Activated naive CD4-positive, alpha-beta T cell treated with anti-CD3 and anti-CD28 coated beads, Interleukin-2, amount 50 U/mL, for 16 hours (primary cell): ENCODE data around the gene DENND1A.
"Not testable (repeated sequence)": the region's sequence is repeated elsewhere in the genome, so short reads cannot be mapped to it uniquely, and the experiment has no call there.

ENCODE experiments used
- DNase-seq: peaks from one replicate; pipeline ENCODE4 v3.0.0-alpha.2; 2020

DENND1A gene

DNA sequence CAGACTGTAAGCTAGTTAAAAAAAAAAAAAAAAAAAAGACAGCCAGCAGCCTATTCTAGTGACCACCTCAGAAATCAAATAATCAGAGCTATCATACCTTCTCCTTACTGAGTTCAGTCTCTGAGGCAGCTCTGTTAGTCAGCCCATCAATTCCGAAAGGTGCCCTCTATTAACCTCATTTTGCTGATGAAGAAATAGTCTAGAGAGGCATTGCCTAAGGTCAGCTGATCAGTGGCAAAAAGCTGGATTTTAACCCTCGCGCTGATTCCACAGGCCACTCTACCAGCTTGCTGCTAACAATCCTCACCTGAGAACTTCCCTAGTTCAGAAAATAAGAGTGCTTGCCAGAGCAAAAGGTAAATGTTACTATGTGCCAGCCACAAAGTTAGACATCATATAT lies 172.0 kb downstream of the DENND1A start:
- no peak for DNase-seq

DNA sequence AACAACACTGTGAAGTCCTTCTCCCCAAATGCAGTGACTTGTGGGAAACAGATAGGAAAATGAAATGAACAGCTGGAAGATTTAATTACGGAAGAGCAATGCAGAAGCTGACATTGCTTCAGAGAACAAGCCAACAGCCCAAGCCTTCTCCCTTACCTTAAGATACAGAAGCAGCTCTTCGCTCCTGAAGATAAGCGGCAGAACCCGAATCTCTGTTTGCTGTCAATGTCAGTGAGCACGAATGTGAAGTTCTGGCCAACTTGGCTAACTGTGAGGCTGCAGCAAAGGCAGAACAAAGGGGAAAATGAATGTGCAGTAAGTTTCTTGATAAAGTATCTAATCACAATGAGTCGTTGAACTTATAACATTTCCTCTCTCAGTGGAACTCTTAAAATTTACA lies 172.4 kb downstream of the DENND1A start:
- no peak for DNase-seq

DNA sequence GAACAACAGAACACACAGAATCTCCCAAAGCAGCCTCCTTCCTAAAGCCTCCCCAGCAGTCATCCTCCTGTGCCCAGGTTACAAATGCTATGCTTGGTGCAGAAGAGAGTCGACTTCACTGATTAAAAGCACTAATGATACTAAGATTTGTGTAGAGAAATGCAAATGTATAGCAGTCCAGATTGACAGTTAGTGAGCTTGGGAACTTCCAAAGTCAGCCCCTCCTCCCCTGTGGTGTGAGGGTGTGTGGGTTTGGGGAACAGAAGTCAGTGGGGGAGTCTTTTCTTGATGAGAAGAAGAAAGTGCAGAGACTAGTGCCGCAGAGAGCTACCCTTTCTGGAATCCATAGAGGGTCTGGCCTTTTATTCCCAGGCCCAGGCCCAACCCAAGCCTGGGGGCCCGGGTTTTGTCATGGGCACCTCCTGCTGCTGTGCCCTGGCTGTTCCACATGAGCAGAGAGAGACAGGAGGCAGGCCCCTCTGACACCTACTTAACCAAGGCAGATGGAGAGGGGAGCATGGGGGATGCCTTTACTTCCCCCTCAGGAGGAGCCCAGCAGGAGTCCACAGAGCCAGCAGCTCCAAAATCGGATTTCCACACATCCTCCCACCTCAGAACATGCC lies 173.3 kb downstream of the DENND1A start:
- DNase-seq = no peak

DNA sequence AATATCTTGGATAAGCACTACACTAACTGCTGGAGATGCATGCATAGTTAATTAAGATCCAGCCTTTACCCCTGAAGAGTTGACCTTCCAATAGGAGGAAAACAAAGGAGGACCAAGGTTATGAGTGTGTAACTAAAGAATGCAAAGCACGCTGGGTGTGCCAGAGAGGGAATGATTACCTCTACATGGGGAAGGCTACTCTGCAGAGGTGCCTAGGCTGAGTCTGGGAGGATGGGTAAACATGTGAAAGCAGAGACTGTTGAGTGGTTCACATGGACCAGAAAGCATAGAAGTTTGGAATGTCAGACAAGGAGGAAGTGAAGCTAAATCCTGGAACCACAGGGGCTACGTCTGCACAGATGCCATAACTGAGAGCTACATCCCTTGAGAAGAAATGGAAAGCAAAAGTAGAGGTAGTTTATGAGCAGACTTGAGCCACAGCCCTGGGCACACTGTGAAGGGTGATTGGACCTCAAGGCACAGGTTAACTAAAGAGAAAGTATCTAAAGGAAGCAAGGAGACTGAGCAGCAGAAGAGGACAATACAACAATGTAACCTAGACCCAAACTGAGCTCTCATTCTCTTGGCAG lies 176.2 kb downstream of the DENND1A start:
- DNase-seq = no peak

DNA sequence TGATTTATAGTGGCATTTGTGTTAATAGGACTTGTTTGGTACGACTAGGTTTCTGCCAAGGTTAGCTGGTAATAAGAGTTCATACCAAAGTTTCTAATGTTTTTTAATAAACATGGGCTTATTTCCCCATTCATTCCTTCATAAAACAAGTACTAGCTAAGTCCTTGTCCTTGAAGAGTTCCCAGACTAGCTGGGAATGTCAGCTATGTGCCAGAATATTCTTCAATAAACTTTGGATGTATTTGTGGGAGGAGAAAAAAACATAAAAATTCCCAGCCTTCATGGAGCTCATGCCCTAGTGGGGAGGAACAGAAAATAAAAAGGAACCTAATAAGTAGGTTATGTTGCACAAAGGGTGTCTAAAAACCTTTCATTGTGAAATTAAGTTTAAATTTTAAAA lies 176.9 kb downstream of the DENND1A start:
- DNase-seq = no peak

DNA sequence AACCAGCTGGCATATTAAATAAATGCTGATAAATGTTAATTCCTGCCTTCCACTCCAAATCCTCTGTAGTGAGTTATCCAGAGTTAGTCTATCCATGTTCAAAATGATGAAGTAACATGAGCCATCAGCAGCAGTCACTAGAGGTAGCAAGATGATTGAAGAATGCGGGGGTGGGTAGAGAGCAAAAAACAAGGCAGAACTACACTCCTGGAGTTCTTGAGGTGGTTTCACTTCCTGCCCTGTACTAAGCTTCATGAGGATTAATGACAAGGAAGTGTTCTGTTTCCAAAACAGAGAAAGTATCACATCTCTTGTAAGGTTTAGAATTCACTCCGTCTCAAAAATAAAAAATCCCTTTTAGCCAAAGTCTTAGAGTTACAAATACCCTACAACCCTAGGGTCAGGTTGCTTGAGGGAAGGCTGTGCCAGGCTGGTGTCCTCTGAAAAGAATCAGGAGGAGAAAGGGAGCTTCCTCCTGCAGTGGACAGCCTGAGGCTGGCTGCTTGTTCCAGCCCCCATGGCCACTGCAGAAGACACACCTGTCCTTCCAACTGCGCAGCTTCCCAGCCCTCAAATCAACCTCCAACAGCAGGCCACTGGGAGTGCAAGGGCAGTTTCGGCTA lies 180.2 kb downstream of the DENND1A start:
- no peak for DNase-seq

DNA sequence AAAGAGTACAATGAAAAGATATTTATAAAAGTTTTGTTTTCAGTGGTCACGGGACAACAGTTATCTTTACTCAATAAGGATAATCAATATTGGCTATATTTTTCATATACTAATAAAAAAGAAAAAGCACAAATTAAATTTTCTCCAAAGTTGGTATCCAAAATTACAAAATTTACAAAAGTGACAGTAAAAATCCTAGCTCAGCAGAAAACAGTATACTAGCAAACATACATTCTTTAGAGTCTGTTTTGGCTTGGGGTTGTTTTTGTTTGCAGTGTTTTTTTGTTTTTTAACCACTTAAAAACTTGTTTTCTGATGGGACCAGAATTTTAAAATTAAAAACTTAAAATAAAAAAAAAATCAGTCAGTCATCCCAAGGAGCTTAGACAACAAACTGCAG lies 183.2 kb downstream of the DENND1A start:
- DNase-seq = no peak

DNA sequence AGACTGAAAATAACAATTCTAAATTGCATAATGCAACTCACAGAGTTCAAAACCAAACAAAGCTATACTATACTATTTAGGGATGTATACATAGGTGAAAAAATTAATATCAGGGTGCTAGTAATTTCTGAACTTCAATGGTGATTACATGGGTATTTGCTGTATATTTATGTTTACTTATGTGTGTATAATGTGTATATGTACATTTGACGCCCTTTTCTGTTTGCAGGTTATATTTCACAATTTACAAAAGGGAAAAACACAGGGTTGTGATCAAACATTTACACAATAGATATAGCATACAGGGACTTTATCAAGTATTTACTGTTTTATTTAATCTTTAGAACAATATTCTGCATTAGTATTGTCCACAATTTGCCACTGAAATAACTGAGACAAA lies 184.0 kb downstream of the DENND1A start:
- DNase-seq = no peak

DNA sequence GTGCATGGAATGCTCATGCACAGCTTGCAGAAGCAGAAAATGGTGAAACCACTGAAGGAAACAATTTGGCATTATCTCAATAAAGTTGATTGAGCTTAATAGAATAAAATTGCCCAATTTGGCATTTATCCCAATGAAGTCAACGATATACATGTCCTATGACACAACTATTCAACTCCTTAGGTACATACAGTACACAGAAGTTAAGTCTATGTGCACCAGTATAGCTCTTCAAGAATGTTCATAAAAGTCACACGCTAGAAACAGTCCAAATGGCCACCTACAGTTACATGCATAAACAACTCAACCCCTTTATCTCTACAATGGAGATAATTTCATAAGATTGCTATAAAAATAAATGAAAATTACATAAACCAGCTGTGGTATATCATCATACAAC lies 184.5 kb downstream of the DENND1A start:
- no peak for DNase-seq

DNA sequence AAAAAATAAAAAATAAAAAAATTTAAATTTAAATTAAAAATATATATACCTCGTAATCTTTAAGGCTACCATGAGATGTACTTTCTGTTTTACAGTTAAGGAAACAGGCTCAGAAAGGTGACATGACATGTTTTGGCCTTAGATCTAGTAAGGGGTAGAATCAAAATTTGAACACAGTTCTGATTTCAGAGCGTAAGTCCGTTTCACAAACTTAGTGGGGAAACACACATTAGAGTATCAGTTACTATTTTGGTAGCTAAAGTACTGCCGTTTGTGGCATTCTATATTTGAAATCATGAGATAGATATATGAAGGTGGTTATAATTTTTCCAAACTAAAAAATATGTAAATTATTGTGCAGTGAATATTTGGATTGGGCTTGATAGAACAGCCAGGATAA lies 186.2 kb downstream of the DENND1A start:
- DNase-seq = no peak

DNA sequence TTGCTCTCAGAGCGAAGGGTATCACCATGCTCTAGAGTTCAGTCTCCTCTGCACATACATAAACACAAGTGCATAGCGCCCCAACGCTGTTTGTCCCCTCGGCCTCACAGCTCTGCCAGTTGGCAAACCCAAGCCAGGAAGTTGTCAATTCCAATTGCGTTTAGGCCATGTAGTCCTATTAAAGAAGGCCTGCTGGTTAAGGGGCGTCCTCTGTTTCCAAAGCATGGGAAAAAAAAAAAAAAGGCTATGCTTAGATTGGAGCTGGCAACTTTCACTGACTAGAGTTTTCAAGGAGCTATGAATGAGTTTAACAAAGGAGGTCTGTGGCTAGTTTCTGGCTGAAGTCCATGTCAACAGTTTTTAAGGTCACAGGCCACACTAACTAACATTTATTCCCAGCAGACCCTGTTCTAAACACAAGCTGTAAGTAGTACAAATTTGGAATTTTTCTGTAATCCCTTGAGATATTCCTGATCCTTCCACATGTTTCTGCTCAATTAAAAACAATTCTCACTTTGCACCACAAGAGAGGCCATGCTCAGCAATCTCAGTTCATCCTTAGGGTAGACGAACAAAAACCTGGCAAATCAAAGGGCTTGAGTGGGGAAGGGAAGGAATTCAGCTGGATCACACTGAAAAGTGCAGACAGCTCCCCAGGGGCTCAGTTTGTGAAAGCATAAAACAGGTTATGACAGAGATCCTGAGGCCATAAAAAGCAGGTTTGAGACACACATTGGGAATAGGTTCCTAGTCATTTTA lies 187.7 kb downstream of the DENND1A start:
- no peak for DNase-seq

DNA sequence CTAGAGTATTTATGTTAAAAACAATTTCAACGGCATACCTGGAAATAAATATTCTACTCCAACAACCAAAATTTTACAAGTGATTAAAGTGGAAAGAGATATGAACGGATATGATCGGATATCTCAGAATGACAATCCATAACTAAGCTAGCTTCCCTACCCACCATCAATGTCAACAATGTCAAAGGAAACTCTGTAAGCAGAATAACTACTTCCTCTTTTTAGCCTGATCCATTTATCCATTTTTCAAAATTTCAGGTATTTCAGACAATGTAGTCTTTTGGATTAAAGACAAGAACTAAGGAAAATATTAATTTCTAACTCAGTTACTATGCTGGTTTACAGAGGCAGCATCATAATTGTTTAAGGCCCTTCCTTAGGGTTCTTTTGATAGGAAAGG lies 188.7 kb downstream of the DENND1A start:
- no peak for DNase-seq

DNA sequence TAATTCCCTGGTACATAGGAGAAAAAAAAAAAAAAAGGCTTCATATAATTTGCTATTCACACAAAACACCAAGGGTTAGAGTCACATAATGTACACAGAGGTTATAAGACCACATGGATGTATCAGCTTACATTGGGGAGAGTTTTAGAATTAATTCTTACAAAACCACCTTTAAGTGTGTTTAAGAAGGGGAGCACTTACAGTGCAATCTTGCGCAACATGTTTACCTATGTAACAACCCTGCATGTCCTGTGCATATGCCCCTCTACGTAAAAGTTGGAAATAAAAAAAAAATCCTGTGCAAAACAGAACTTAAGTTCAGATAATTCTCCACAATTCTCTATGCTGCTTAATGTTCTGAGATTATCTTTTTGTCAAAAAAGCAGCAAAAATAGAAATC lies 190.0 kb downstream of the DENND1A start:
- DNase-seq = no peak

DNA sequence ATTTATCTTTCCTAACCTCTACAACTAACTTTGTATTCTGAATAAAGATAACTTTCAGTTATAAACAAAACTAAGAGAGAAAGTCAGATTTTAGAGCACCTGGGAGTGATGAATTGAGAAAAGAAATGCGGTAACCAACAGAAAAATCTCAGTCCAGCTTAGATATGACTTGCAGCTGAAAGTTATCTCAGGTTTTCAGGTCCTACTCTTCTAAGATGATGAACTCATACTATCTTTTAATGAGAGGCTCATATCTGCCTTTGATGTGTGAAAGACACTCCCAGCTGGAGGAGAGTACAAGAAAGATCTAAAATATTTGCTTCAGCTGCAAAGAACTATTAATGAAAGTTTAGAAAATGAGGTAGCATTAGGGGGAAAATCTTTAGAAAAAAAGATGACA lies 190.5 kb downstream of the DENND1A start:
- DNase-seq = no peak

DNA sequence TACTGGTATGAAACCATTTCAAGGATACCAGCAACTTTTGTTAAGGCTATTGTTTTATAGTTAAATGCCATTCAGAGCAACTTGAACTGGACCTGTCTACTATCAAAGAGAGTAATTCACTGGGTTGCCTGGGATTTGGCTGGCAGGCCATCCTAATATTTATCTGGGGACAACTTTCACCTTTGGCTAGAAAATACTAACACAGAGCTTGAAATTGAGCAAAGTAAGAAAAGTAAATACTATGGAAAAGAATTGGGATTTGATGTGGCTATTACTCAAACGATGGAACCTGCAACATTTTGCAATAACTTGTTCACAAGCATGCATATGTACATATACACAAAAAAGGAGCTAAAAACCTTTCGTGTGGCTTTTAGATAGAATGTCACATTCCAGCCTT lies 191.3 kb downstream of the DENND1A start:
- DNase-seq = no peak

DNA sequence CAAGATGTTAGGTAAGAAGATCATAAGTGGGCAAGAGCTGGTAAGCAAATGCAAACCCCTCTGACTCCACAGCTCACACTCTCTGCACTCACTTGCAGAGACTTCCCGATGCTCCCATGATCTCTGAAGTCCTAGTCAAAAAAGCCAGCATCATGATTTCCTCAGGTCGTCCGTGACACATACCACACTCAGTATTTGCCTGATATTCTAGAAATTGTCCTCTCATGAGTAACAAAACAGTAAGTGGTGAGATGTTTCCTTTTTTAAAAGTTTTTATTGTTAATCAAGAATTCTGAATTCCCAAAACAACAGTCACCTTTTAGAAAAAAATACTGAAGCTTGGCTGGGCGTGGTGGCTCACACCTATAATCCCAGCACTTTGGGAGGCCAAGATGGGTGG lies 194.6 kb downstream of the DENND1A start:
- no peak for DNase-seq

DNA sequence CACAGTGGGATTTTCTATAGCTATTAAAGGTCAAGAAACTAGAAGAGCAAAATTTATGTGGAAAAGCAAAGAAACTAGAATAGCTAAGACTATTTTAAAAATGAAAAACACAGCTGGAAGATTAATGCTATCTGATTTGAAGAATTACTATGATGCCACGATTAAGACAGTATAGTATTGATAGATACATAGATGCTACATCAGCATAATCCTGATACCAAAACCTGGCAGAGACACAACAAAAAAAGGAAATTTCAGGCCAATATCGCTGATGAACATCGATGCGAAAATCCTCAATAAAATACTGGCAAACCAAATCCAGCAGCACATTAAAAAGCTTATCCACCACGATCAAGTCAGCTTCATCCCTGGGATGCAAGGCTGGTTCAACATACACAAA lies 201.4 kb downstream of the DENND1A start:
- not testable (repeated sequence) for DNase-seq

DNA sequence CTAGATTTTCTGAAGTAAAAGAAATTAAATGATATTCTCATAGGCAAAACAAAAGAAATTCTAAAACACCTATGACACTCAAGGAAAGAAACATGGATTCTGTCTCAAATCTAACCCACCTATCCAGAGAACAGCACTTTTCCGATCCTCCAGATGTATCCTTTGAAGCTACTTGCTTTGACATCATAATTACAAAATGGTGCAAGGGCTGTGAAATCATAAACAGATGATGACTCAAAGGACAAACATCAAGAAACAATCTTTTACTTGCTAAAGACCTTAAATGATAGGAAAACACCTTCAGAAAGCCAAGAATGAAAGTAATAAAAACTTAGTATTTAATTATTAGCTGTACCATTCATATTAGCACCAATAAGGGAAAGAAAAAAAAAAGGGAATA lies 202.6 kb downstream of the DENND1A start:
- DNase-seq = no peak

DNA sequence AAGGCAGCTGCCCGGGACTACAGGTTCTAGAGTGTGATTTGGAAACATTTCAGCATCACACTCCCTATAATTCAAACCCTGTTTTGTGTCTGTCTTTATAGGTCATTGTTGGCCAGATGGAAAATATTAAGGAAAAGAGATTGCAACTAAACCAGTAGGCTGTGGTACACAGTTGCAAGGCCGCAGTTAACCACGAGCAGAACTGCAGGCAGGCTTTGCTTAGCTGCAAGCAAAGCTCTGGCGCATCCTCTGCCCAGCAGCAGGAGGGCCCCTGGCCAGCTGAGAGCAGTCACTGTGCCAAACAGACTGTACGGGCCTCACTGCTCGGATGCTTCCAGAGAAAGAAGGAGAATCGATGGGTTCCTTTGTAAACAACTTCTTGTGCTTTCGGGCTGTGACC lies 204.5 kb downstream of the DENND1A start:
- no peak for DNase-seq

DNA sequence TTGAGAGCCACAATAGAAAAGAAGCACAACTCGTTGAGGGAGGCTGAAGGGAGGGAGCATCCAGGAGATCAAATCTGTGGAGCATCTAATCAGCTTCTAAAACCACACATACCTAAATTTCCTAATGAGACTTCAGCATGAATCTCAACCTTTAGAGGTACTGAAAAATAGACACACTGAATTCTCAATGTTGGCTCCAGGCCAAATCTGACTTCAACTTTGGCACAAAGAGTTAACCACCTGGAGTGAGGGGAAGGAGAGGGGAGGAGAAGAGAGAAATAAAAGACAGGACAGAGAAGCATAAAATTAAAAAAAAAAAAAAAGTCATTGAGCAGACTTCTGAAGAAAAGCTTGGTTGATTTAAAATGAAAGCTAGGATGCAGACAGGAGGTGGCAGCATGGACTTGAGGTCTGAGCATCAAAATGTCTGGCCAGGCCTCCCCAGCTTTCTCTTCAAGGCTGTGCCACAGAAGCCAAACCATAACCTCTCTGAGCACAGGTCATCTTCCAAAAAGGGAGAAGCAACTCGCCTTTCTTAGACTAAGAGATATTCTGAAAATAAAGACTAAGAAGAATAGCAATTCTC lies 205.6 kb downstream of the DENND1A start:
- DNase-seq = no peak

DNA sequence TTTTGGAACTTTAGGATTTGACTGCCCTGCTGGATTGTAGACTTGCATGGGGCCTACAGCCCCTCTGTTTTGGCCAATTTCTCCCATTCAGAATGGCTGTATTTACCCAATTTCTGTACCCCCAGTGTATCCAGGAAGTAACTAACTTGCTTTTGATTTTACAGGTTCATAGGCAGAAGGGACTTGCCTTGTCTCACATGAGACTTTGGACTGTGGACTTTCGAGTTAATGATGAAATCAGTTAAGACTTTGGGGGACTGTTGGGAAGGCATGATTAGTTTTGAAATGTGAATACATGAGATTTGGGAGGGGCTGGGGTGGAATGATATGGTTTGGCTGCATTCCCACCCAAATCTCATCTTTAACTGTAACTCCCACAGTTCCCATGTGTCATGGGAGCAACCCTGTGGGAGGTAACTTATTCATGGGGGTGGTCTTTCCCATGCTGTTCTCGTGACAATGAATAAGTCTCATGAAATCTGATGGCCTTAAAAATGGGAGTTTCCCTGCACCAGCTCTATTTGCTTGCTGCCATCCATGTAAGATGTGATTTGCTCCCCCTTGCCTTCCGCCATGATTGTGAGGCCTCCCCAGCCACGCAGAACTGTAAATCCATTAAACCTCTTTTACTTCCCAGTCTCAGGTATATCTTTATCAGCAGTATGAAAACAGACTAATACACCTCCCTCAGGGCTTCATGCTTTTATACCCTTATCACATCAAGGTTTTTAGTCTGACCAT lies 206.6 kb downstream of the DENND1A start:
- no peak for DNase-seq

DNA sequence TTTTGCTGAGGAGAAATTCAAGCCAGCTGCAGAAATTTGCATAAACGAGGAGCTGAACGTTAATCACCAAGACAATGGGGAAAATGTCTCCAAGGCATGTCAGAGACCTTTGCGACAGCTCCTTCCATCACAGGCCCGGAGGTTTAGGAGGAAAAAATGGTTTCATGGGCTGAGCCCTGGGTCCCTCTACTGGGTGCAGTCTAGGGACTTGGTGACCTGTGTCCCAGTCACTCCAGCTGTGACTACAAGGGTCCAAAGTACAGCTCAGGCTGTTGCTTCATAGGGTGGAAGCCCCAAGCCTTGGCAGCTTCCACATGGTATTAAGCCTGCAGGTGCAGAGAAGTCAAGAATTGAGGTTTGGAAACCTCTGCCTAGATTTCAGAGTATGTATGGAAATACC lies 207.5 kb downstream of the DENND1A start:
- DNase-seq = no peak

DNA sequence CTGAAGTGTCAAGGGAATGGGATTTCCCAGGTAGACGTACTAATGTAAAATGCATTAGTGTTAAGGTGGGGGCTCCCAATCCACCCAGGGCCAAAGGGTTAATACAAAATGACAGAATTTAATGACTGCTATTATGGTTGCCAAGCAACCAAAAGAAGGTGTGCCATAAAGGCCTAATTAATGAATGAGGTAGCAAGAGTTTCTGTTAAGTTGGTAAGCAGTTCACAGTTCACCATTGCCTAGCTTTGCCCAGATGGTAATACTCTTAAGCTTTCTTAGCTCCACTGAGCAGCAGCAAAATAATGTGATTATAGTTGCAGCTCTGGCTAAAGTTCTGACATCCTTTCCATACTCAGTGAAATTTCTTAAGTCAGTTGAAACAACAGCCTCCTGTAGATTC lies 211.7 kb downstream of the DENND1A start:
- DNase-seq = no peak
